Measurements from ENCODE around the gene HSF2BP.
"Not testable (repeated sequence)": the region's sequence is repeated elsewhere in the genome, so short reads cannot be mapped to it uniquely, and the experiment has no call there.

Gene HSF2BP

GRCh38 chr21:43616861-43617260 lies 42.4 kb downstream of the HSF2BP start:
- not testable (repeated sequence) for DNase-seq

- DNase-seq: no peak
Measured at GRCh38 chr21:43614839-43615238, 44.4 kb downstream of the HSF2BP start.

GRCh38 chr21:43613755-43614638 lies 45.3 kb downstream of the HSF2BP start:
- DNase-seq: no peak

GRCh38 chr21:43611598-43612369 lies 47.5 kb downstream of the HSF2BP start:
- peak; percentile 30 for DNase-seq

GRCh38 chr21:43609501-43610340 lies 49.6 kb downstream of the HSF2BP start:
- peak; percentile 99 for DNase-seq

- DNase-seq: no peak
Measured at GRCh38 chr21:43608664-43609063, 50.6 kb downstream of the HSF2BP start.

- no peak for DNase-seq
Measured at GRCh38 chr21:43608225-43608624, 51.1 kb downstream of the HSF2BP start.

- DNase-seq: no peak
Measured at GRCh38 chr21:43605320-43606215, 53.7 kb downstream of the HSF2BP start.

GRCh38 chr21:43604505-43605204 lies 54.6 kb downstream of the HSF2BP start:
- no peak for DNase-seq

GRCh38 chr21:43603641-43604504 lies 55.4 kb downstream of the HSF2BP start:
- DNase-seq: peak; percentile 8

- peak; percentile 27 for DNase-seq
Measured at GRCh38 chr21:43603233-43603626, 56.1 kb downstream of the HSF2BP start.

- DNase-seq: no peak
Measured at GRCh38 chr21:43602266-43603232, 56.7 kb downstream of the HSF2BP start.

- DNase-seq: no peak
Measured at GRCh38 chr21:43600642-43601402, 58.5 kb downstream of the HSF2BP start.

GRCh38 chr21:43599728-43600127 lies 59.6 kb downstream of the HSF2BP start:
- DNase-seq: no peak

GRCh38 chr21:43598416-43599120 lies 60.7 kb downstream of the HSF2BP start:
- no peak for DNase-seq

- no peak for DNase-seq
Measured at GRCh38 chr21:43597540-43598250, 61.6 kb downstream of the HSF2BP start.

- DNase-seq: no peak
Measured at GRCh38 chr21:43597052-43597451, 62.2 kb downstream of the HSF2BP start.

Measured in NCI-H345 (cell line).